ENCODE data around the gene AK1. TPM values are rescaled to one million over a fixed set of nuclear protein-coding genes. Genes with fewer than 3 reads are reported as not detected.

AK1 gene
- total and polyA plus RNA-seq, 10 of the 15 experiments (the other 5 are each of a cell fraction or from before 2014, with no cell fraction given), result 0.23 to 3.1 (median 1.8) TPM

DNA sequence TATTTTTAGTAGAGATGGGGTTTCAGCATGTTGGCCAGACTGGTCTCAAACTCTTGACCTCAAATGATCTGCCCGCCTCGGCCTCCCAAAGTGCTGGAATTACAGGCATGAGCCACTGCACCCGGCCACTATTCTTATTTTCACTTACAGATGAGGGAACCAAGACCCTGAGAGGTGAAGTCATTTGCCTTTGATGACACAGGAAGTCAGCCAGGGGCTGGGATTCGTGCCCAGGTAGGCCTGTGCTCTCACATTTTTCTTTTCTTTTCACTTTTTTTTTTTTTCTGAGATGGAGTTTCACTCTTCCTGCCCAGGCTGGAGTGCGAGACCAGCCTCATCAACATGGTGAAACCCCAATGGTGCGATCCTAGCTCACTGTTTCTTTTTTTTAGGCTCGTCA, 45.2 kb downstream of the AK1 start:
- ATAC-seq, result no peak
- in situ Hi-C loops (cut with MboI), result no loop called here
- 37% methylated on average over 7 of the region's 7 CpGs for WGBS (ENCODE audit: insufficient coverage, insufficient replicate concordance, low lambda C conversion rate, missing lambda C conversion rate)
- TF ChIP-seq USF1 (IDR thresholded peaks at IDR 0.05; ENCODE audit: borderline replicate concordance, extremely low read length, insufficient read depth, low read depth, low read length) (no peak), PKNOX1 (IDR thresholded peaks at IDR 0.05) (no peak), NR2C2 (IDR thresholded peaks at IDR 0.05; ENCODE audit: borderline replicate concordance, control insufficient read depth, insufficient read length, low read depth) (no peak), ZNF207 (IDR thresholded peaks at IDR 0.05; ENCODE audit: borderline replicate concordance) (no peak), ZNF592 (IDR thresholded peaks at IDR 0.05) (no peak), ETV6 (conservative IDR thresholded peaks at IDR 0.05 in 1 of 2, IDR thresholded peaks at IDR 0.05 in 1 of 2; ENCODE audit: borderline replicate concordance in 1 of 2, low read depth in 1 of 2) (no peak), CBFB (IDR thresholded peaks at IDR 0.05; ENCODE audit: low read depth) (no peak), ELK1 (IDR thresholded peaks at IDR 0.05; ENCODE audit: low read depth, low read length) (no peak)
- TF ChIP-seq, protein P1, sequence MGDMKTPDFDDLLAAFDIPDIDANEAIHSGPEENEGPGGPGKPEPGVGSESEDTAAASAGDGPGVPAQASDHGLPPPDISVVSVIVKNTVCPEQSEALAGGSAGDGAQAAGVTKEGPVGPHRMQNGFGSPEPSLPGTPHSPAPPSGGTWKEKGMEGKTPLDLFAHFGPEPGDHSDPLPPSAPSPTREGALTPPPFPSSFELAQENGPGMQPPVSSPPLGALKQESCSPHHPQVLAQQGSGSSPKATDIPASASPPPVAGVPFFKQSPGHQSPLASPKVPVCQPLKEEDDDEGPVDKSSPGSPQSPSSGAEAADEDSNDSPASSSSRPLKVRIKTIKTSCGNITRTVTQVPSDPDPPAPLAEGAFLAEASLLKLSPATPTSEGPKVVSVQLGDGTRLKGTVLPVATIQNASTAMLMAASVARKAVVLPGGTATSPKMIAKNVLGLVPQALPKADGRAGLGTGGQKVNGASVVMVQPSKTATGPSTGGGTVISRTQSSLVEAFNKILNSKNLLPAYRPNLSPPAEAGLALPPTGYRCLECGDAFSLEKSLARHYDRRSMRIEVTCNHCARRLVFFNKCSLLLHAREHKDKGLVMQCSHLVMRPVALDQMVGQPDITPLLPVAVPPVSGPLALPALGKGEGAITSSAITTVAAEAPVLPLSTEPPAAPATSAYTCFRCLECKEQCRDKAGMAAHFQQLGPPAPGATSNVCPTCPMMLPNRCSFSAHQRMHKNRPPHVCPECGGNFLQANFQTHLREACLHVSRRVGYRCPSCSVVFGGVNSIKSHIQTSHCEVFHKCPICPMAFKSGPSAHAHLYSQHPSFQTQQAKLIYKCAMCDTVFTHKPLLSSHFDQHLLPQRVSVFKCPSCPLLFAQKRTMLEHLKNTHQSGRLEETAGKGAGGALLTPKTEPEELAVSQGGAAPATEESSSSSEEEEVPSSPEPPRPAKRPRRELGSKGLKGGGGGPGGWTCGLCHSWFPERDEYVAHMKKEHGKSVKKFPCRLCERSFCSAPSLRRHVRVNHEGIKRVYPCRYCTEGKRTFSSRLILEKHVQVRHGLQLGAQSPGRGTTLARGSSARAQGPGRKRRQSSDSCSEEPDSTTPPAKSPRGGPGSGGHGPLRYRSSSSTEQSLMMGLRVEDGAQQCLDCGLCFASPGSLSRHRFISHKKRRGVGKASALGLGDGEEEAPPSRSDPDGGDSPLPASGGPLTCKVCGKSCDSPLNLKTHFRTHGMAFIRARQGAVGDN (IDR thresholded peaks at IDR 0.05), result no peak
- TF ChIP-seq, protein P2, sequence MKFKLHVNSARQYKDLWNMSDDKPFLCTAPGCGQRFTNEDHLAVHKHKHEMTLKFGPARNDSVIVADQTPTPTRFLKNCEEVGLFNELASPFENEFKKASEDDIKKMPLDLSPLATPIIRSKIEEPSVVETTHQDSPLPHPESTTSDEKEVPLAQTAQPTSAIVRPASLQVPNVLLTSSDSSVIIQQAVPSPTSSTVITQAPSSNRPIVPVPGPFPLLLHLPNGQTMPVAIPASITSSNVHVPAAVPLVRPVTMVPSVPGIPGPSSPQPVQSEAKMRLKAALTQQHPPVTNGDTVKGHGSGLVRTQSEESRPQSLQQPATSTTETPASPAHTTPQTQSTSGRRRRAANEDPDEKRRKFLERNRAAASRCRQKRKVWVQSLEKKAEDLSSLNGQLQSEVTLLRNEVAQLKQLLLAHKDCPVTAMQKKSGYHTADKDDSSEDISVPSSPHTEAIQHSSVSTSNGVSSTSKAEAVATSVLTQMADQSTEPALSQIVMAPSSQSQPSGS (IDR thresholded peaks at IDR 0.05; ENCODE audit: low read length), result no peak

More for the DNA sequence above, 45.2 kb downstream of the AK1 start:
- DNase-seq (ENCODE audit: low read depth, low spot score) (no peak), FAIRE-seq (no peak)
- Histone ChIP-seq H3K36me3 (ENCODE audit: control insufficient read depth in 2 of 2, insufficient read depth in 2 of 2, low read length in 1 of 2) (no peaks in the 10 kb centered on the region), H3K4me1 (ENCODE audit: control insufficient read depth, insufficient read depth, low read length) (no peaks in the 10 kb centered on the region; the same call in 1 of the 2 replicates), H3K4me2 (ENCODE audit: control insufficient read depth, insufficient read depth) (no peak overlapping the region), H3K27ac (ENCODE audit: control insufficient read depth, insufficient read depth) (no peak overlapping the region), H3K79me2 (ENCODE audit: control insufficient read depth, insufficient read depth, low read length) (no peaks in the 10 kb centered on the region), H4K20me1 (ENCODE audit: control insufficient read depth, insufficient read depth) (no peaks in the 10 kb centered on the region), H3K27me3 (replicated peaks in 1 of 2; ENCODE audit: control insufficient read depth in 2 of 2, insufficient read depth in 2 of 2, low read length in 1 of 2) (no peaks in the 10 kb centered on the region), H3K4me3 (no peak overlapping the region), H2AFZ (ENCODE audit: control insufficient read depth, low read depth, low read length) (no peak overlapping the region), H3K9me3 (replicated peaks; ENCODE audit: control insufficient read depth, insufficient read depth, low read length) (no peaks in the 10 kb centered on the region), H3K9ac (ENCODE audit: control insufficient read depth, insufficient read depth, low read length) (no peak overlapping the region)
- no TSS peak for BruUV-seq (replicated peaks)
- intact Hi-C loops (cut with micrococcal nuclease; ENCODE audit: unreplicated experiment), result no loop called here
- ChIA-PET SMC1A (ENCODE audit: uncharacterized antibody, unreplicated experiment) (no interaction called here), CTCF (interaction anchor here (0.7 kb wide), 1 partner anchor 89 kb away, joined by 4 read pairs; no protein-coding TSS in a partner anchor), POLR2A (interaction anchor here (0.7 kb wide), 1 partner anchor 384 kb away, joined by 8 read pairs; no protein-coding TSS in a partner anchor), RAD21 (ENCODE audit: unreplicated experiment) (no interaction called here)

Measured in GM12878 (cell line).